Stimulated activated CD8-positive, alpha-beta memory T cell treated with anti-CD3 and anti-CD28 coated beads, Interleukin-15, amount 100 ng/mL, for 1 hour (primary cell): ENCODE measurements around the gene CALML6.

ENCODE experiments used
- DNase-seq: peaks from one replicate; pipeline ENCODE4 v3.0.0-alpha.2; 2020; ENCODE audit warnings: low read depth

Gene CALML6

GRCh38 chr1:1911350-1912041, 3.6 kb upstream of the CALML6 start:
- no peak for DNase-seq

GRCh38 chr1:1914101-1914970, 724 bp upstream of the CALML6 start:
- DNase-seq: no peak

GRCh38 chr1:1915911-1916840, 1.1 kb downstream of the CALML6 start:
- DNase-seq: no peak

GRCh38 chr1:1916851-1917251, 1.8 kb downstream of the CALML6 start:
- no peak for DNase-seq

DNA sequence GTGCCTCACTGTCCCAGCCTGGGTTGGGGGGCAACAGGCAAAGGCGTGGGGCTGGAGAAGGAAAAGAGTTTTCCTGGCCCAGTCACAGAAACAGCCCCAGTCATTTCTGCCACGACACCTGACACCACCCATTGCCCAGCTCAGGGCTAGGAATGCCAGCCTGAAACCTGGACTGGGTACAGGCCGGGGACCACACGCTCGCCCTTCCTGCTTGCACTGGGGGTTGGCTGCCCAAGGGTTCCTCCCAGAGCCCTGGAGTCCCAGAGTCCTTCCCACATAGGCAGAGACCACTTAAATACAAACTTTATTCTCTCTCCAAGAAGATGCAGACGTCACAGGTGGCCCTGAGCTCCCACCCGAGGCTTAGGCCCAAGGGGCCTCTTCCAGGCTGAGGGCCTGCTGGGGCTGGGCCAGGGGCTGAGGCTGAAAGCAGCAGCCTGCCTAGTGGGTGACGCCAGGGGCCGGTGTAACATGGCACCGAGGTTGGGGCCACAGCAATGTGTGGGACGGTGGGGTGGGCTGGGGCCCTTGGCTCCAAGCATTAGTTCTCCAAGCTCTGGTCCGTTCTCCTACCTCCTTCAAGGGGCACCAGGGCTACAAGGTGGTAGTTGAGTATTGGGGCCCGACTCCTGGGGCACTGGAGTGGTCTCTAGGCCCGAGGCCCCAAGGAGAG, 2.4 kb downstream of the CALML6 start:
- no peak for DNase-seq

DNA sequence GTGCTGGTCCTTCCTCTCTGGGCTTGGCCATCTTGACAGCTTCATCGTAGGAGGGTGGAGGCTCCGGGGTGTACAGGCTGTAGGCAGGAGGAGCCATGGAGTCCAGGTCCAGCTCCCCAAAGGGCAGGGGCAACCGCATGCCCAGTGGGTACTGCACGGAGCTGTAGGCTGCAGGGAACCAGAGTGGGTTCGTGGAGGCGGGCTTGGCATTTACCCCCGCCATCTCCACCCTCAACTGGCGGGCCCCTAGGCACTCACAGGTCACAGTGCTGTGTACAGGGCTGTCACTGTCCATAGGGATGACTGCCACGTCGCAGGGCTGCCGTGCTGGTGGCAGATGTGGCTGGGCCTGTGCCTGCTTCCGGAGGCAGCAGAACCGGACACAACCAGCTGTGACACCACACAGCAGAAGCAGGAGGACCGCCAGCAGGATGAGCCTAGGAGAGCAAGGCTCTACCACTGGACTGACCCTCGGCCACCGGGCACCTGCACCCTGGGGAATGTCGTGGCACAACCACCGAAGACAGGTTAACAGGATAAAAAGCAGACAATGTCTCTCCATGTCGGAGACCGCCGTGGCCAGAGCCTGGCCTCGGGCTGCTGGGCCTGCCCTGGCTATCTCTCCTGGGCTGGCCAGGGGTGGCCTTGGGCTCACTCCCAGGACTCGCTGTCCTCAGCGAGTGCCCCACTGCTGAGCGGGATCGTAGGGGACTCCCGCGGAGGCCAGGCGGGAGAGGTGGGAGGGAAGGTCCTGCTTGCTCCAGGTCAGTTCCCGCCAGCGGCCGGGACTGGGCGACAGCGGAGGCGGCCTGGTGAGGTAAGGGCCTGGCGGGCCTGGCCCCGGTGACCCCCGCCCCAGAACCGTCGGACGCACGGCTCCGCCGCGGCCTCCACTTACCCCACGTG, 3.2 kb downstream of the CALML6 start:
- DNase-seq: no peak

GRCh38 chr1:1918901-1919303, 3.8 kb downstream of the CALML6 start, which contains the start of gene TMEM52:
Gene TMEM52, minus strand, starts transcription at chr1:1919279. Its CDS starts 14 bp downstream, at chr1:1919265.
- peak; percentile 14 for DNase-seq

DNA sequence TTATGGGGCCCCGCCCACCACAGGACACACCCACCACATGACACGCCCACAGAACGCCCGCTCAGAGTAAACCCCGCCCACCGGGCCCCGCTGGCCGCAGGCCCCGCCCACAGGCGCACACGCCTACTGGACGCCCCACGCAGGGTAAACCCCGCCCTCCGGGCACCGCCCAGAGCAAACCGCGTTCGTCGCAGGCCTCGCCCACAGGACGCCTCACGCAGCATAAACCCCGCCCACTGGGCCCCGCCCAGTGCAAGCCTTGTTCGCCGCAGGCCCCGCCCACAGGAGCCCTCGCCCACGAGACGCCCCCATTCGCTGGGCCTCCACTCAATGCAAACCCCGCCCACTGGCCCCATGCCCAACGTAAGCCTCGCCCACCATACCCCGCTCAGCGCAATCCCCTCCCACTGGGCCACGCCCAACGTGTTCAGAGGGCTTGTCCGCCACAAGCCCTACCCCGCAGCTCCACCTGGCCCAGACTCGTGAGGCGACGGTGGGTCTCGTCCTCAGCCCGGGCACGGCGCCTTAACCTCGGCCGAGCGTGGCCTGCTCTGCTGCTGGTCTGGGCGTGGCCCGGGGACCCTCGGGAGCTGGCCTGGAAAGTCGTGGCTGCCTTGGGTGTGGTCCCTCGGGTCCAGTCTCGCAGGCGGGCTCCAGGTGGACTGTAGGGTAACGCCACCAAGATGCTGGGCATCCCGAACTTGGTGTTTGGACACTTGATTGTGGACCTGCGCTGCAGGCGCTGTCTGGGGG, 4.4 kb downstream of the CALML6 start:
- peak; percentile 96 for DNase-seq

DNA sequence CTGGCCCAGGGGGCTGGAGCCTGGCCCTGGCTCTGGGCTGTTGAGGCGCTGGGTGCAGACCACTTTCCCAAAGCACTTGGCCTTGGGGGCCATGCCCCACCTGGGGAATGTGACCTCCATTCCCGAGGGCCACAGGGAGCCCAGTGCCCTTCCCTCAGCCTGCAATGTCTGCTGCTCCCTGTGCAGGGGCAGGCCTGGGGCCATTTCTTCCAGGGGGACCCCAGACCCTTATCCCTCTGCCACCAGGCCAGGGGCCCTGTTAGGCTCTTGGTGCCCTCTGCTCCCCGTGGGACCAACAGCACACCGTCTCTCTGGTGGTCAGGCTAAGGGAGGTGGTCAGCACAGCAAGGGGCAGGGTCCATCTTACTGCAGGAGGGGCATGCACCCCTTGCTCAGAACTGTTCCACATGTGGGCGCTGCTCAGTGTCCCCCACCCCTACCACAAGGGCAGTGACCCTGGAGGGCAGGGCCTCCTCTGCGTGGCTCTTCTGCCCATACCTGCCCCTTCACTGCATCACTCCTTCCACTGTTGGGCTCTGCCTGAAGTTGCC, 5.1 kb downstream of the CALML6 start:
- no peak for DNase-seq

GRCh38 chr1:1920608-1921458, 5.8 kb downstream of the CALML6 start:
- no peak for DNase-seq

GRCh38 chr1:1921459-1921862, 6.4 kb downstream of the CALML6 start:
- DNase-seq: no peak

- no peak for DNase-seq
These were observed 7.0 kb downstream of the CALML6 start for GRCh38 chr1:1921901-1922701.

- DNase-seq: no peak
These were observed 7.6 kb downstream of the CALML6 start for GRCh38 chr1:1922702-1922955.

- DNase-seq: no peak
These were observed 8.1 kb downstream of the CALML6 start for GRCh38 chr1:1922956-1923833.

- no peak for DNase-seq
These were observed 9.3 kb downstream of the CALML6 start for GRCh38 chr1:1924386-1924785.

DNA sequence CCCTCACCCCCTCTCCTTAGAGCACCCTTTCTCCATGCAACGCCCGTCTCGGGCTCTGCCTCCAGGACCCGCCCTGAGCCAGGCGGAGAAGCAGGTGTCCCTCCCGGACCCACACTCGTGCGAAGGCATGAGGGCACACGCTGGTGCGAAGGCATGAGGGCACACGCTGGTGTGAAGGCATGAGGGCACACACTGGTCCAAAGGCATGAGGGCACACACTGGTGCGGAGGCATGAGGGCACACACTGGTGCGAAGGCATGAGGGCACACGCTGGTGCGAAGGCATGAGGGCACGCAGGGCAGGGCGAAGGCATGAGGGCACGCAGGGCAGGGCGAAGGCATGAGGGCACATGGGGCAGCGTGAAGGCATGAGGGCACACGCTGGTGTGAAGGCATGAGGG, 9.8 kb downstream of the CALML6 start:
- no peak for DNase-seq
